Hematopoietic multipotent progenitor cell treated with erythropoietin and hydrocortisone succinate and interleukin-3 and kit ligand, for 8 days (in vitro differentiated cells): ENCODE measurements around the gene SYTL3.
"Not testable (repeated sequence)": the region's sequence is repeated elsewhere in the genome, so short reads cannot be mapped to it uniquely, and the experiment has no call there.

Experiments
- DNase-seq: peaks from one replicate; pipeline ENCODE4 v3.0.0-alpha.2; 2015

Gene SYTL3

DNA sequence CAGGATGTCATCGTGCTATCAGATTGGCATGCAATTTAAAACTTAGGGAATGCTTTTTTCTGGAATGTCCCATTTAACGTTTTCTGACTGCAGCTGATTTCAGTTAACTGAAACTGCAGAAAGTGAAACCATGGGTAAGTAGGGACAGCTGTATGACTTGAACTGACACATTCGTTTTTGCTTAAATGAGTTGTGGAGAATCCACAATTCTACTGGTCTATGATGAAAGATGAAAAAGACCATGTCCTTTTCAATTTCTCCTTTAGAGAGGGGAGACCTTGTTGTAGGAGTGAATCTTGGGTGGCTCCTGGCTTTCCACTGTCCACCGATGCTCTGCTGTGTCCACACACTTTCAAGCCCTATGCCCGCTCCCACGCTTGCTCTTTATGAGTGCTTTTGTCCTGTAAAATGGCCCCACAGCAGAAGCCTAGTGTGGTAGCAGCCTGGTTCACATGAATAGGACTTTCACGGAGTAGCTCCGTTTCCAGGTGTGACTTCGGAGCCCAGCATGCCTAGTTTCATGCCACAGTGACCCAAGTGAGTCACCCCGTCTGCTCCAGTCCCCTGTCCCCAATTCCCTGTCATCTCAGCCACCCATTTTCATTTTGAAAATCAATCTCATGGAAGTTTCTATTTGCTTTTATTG, 27.2 kb upstream of the SYTL3 start:
- DNase-seq = no peak

DNA sequence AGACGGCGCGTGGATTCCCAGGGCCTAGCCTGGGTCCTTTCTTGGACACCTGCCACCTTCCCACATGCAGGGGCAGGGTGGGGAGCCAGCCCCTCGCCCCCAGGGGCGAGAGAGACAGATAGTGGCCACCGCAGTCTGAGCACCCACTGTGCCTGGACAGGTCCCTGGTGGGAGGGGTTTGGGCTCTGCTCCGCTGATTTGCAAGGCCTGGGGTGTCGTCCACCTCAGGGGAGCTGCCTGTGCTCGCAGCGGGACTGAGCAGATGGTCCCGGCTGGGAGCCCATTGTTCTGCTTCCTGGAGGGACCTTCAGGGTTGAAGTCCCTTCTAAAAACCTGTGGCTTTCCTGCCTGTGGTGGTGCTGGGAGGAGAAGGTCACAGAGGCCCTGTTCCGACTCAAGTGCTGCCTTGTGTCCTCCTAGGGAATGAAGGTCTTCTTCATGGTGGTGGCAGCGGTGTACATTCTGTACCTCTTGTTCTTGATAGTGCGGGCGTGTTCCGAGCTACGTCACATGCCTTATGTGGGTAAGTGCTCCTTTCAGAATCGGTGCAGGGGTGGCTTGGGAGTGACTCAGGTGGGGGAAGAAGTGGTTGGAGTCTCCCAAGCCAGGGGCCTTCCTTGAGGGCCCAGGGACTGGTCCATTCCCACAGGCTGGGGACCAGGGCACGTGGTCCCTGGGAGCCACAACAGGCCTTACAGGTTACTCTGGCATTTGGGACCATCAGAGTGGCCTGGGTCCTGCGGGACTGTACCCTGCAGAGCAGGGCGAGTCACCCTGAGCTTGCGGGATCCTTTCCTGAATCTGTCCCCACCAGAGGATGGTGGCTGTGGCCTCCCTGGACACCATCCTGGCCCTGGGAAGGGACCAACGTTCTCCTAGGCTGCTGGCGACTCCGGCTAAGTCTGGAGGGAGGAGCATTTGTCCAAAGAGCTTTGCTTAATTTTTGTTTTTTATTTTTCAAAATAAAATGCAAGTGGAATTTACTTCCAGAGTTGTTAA, 24.9 kb upstream of the SYTL3 start:
- no peak for DNase-seq

DNA sequence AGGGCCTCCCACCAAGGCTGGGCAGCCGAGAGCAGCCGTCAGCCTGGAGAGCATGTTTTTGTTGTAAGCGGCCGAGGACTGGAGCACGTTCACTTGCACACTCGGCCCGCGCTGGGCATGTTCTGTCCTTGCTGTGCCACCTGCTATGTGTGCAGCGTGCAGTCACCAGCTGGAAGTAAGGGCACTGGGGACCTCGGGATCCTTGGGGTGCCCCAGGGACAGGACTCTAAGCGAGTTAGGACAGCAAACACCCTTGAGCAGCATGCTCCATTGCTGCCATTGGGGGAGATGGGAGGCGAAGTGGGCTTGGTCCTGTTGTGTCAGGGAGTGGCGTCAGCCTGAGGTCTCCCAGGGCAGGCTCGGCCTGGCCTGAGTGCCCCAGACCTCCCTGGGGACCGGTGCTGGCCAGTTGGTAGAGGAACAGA, 24.0 kb upstream of the SYTL3 start:
- no peak for DNase-seq

DNA sequence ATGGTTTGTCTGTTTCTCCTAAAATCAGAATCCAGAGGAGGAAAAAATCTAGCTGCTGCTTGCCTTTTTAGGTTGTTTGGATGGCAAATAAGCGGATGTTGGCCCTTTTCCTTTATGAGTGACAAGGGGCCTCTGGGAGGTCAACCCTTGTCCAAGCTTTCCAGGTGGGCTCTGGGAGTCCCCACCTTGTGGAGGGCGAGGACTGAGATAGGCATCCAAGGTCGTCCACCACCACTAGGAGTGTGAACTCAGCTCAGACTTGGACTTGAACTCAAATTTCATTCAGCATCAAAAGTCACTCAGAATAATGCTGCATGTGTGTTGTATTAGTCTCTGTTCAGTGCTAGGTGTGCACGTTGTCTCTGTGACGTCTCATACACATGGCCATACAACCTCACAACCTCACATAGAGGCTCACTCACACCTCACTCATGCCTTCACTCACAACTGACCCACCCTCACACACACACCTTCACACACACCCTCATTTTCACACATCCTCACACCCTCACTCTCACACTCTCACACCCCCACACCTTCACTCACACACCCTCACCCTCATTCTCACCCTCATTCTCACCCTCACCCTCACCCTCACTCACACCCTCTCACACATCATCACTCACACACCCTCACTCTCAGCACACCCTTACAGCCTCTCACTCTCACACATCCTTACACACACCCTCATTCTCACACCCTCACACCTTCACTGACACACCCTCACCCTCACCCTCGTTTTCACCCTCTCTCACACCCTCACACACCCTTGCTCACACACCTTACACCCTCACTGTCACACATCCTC, 23.3 kb upstream of the SYTL3 start:
- DNase-seq = no peak

DNA sequence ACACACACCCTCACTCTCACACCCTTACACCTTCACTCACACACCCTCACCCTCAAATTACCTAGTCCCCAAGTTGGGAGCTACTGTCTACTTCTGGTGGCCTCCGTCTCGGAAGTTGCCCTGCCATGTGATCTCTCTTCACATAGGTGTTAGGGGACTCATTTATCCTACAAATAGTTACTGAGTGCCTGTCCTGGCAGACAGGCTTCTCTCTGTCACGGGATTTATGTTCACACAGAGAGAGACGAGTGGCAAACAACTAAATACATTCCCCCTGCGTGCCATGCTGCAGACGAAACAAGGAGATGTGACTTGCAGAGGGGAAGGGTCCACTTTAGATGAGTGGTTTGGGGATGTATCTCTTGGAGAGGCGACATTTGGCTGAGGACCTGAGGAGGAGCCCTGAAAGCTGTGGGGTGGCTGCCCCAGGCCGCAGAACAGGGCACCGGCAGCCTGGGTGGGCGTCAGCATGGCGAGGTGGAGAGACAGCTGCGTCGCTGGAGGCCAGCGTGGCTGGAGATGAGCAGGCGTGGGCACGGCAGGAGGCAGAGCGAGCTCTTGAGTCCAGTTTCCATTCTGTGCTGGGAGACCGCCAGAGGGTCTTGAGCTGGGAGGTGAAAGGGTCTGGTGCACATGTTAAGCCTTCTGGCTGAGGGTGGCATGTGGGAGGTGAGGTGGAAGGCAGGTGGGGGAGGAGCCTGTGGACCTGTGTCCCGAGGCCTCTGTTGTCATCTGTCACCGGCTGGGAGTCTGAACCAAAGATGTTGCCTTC, 22.5 kb upstream of the SYTL3 start:
- no peak for DNase-seq

DNA sequence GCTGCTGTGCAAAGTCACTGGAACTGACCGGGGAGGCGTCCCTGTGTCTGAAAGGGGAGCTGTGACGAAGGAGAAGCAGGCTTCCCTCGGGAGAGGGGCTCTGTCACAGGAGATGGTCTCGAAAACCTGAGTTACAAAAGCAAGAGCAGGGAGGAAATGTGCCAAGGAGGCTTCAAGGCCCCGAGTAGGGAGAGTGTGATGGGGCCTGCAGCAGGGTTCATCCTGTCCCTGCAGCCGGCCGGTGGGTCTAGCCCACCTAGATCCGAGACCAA, 22.0 kb upstream of the SYTL3 start:
- no peak for DNase-seq

DNA sequence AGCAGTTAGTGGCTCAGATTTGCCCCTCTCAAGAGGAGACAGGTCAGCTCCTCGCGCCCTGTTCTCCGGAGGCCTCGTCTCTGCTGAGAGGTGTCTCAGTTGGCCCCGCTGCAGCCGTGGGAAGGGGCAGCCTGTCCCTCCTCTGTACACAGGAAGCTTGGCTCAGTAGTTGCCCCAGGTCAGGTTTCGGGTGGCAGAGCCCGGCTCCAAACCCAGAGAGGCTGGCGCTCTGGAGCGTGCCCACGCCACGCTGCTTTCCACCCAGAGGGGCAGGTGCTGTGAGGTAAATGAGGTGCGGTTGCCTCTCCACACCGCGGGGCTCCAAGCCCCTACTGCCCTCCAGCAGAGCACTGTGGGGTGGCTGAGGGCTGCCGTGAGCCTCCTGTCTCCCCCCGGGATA, 21.3 kb upstream of the SYTL3 start:
- DNase-seq = no peak

DNA sequence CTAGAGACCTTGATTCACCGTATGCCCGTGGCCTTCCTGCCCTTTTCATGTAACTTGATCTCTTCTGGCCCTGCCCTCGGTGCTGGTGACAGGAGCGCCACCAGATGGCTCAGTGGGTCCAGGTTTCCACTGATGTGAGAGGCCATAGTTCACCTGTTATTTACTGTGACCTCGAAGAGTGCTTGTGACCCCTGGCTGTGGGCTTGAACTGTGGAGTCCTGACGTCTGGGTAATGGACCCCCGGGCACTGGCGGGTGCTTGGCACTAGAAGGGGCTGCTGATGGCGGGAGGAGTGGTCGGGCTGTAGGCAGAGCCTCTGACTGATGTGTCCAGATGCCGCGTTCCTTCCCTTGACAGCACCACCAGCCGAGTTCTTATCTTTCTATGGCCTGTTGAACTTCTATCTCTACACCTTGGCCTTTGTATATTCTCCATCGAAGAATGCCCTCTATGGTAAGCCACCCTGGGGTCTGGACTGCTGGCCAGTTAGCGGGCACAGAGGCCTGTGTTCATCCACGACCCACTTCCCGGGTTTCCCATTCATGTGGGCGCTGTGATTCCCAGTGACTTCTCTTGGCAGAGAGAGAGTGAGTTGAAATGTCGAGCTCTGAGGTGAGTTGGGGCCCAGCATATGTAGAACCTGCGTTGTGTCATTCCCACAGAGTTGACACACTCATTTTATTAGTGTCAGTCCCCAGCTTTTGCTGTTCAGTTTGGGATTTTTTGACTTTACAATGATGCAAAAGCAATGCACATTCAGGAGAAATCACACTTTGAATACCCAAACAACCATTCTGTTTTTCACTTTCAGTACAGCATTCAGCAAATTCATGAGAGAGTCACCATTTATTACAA, 20.3 kb upstream of the SYTL3 start:
- no peak for DNase-seq

DNA sequence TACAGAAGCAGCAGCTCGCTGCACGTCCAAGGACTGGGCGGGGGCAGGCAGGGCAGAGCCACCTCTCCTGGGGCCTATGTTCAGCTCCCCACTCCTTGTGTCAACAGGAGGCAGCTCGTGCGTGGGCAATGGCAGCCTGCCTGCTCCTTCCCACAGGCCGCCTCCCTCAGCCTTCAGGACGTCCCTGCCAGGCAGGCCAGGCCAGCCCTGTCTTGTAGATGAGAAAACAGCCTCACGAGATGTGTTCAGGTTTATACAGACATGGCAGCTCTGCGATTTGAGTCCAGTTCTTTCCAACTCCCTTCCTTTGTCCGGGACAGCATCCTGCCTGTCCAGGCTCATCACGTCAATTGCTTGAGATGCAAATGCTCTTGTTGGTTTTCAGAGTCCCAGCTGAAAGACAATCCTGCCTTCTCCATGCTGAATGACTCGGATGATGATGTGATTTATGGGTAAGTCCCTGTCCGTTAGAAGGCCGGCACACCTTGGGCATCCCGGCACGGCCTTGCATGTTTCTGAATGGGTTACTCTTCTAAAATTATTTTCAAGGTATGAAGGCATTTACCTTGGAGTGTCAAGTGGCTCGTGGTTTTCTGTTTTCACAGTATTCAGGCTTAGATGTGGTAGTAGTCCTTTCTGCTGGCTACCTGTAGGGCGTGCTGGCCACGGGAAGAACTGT, 18.8 kb upstream of the SYTL3 start:
- no peak for DNase-seq

DNA sequence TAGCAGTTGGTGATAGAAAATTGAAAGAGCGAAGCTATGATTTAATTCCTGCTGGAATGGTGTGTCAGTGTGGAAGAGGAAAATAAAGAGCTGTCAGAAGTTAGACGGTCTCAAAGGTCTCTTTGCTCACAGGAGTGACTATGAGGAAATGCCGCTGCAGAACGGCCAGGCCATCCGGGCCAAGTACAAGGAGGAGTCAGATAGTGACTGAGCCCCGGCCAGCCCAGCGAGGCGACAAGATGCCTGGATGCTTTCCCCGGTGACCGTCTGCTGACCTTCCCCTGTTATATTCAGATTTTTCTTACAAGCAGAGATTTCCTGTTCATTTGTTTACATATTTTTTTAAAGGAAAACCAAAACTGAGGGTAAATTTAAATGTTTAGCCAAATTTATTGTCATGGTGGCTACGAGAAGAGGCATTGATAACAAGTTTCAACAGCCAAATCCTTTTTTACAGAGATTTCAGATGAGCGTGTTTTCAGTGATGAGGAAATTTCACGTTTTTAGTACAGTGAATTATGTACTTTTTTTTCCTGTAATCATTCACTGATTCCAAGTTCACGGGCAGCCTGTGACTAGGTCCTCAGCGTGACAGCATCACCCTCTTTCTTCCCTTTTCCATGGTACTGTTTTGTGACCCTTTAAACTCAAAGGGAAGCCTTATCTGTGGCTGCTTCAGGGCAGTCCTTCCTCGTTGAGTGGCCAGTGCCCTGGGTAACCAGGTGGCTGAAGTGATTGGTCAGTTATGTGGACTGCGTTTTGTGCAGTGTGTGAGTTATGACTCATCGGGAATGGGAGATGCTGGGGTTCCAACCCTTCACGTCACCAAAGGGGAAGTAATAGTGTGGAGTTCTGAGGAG, 17.9 kb upstream of the SYTL3 start:
- peak; percentile 43 for DNase-seq

DNA sequence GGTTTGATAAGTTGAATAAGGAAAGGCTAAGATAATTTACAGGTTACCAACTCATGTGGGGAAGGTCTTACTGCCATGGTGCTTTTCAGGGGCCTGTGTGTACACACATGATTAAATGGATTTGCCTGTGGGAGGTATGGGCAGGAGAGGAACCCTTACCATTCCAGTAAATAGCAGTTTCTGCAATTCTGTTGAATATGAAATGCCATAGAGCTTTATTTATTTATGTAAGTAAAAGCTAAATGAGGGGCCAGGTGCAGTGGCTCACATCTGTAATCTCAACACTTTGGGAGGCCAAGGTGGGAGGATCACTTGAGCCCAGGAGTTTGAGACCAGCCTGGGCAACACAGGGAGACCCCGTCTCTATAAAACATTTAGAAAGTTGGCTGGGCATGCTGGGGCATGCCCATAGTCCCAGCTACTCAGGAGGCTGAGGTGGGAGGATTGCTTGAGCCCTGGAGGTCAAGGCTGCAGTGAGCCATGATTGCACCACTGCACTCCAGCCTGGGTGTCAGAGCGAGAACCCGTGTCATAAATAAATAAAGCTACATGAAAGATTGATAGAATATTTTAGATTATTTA, 17.2 kb upstream of the SYTL3 start:
- not testable (repeated sequence) for DNase-seq

DNA sequence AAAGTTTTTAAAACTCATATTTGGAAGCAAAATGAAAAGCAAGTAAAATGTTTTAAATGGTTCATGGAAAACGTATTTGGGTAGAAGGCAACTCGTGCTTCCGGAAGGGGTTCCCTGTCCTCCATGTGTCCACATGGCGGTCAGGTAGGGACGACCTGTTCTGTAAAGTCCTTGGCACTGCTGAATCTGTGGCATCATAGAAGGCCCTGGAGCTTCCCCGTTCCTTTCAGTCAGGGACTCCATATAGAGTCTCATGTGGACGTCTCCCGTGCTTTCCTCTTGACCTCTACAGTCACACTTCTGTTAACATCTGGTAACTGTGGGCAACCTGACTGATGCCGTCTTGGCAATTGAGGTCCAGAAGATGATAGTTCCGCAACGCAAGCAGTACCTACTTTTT, 16.7 kb upstream of the SYTL3 start:
- DNase-seq = no peak

DNA sequence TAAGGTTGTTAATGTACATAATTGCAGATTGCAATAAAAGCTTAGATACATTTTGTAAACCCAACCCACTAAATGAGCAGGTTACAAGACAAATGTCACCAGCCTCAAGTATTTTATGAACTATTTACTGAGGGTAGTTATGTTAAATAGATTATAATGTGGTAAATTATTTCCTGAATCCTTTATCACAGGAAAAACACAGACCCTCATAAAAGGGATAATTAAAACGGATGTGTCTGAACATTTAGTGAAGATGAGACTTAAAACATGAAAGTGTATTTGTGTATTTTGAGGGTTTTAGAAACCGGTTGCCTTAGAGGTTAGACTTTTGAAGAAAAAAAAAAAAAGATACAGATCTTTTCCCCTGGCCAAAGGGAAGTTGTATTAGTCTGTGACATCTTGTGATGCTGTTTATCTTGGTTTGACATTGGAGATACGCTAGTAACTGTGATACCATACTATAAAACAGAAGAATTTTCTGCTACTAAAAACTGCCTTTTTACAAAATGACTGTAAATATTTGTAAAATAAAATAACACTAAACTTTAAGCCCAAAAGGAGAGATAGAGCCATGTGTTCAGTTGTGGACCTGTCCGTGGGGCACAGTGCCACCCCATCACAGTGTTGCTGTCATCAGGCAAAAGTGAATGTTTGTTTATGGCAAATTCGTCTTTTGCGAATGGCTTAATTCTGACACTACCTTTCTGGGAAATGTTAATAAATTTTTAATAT, 15.0 kb upstream of the SYTL3 start:
- no peak for DNase-seq

DNA sequence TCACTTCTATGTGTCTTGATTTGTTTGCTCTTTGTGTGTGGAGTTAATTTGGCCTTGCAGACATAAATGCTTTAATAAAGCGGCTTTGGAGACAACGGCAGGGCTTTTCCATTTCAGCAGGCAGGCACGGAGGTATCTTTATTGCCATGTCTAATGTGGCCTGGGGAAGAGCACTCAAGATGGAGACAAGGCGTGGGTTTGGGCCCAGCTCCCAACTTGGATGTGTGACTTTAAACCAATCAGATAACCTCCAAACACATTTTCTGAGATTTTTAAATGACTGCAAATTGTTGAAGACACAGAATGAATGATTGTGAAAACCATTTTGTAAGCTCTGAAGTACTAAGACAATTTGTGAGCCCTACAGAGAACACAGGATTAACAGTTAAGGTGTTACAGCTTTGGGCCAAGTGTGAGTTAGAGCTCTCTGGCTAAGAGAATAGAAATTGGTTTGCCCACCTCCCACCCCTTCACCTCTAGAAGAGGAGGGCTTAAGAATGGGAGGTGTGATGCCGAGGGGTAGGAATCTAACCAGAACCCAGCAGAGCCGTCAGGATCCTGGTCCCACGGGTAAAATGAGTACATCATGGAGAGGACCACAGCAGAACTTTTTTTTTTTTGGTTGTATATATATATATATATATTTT, 14.3 kb upstream of the SYTL3 start:
- no peak for DNase-seq

DNA sequence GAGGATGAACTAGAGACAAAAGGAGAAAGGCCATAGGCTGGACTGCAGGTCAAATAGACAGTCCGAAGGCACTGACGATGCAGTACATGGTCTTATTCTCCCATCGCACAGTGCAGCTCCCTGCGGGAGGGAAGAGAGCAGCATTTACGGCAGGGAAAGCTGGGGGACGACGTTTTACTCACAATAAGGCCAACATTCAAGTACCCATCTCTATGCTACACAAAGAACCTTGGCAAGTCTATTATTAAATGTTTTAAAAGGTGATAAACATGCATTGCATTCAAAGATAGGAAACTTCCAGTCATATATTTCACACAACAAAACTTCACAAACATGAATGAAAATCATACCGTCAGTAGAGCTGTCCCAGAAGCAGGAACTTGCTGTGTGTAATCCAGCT, 13.1 kb upstream of the SYTL3 start:
- no peak for DNase-seq

DNA sequence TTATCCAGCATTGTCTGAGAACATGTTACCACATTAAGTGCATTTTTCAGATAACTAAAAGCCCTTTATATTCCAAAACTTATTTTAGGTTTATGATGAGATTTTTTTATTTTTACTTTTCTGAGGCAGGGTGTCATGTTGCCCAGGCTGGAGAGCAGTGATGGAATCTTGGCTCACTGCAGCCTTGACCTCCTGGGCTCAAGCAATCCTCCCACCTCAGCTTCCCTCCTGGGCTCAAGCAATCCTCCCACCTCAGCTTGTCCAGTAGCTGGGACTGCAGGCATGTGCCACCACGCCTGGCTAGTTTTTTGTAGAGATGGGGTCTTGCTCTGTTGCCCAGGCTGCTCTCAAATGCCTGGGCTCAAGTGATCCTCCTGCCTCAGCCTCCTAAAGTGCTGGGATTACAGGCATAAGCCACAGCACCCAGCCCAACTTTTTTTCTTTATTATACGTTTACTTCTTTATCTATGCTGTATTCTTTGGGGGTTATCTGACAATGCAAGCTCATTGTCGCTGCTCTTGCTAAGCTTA, 11.5 kb upstream of the SYTL3 start:
- peak; percentile 33 for DNase-seq

DNA sequence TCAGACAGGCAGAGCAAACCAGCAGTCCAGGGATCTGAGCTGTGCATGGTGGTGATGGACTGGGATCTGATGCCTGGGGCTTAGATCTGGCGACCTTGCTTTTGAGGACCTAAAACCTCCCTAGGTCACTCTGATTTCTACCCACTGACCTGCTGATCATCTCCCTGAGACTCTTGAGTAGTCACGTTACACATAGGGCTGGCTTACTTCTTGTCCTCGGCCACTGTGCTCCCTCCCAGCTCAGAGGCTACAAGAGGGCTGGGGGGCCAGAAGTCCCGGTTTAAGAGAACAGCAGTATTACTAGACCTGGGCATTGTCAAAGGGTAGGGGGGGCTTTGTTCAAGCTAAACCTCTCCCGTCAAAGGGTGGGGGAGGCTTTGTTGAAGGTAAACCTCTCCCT, 10.8 kb upstream of the SYTL3 start:
- no peak for DNase-seq

DNA sequence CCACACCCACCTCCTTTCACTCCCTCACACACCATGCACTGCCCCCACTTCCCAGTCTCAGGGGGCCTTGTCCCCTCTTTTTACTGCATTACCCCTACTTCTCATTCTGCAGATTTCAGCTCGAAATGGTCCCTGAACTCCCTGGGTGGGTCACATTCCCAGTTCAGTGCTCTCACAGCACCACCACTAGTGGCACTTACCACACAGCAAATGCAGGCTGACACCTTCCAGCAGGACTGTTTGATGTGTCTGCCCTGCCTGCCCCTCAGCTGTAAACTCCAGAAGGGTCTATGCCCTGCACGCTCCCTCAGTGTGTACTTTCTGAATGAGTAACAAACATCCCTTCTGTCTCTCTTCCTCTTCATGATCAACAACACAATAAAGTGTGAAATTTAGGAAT, 9.3 kb upstream of the SYTL3 start:
- DNase-seq = no peak
